HepG2 (cell line): Measurements from ENCODE around the gene INSR. TPM values are rescaled to one million over a fixed set of nuclear protein-coding genes. Genes with fewer than 3 reads are reported as not detected.

Source experiments
- FOXM1 ChIP-seq: sonication (generic); formaldehyde crosslinking; IDR thresholded peaks from 2 replicates; pipeline ENCODE4 v1.5.0; 2020; ENCODE audit warnings: missing genetic modification reagents
- GMEB2 ChIP-seq: IDR thresholded peaks from 2 replicates; pipeline ENCODE4 v1.6.1; 2016; ENCODE audit warnings: missing biosample characterization, missing genetic modification reagents, low read depth
- HNF1A ChIP-seq, 2 experiments: sonication (generic) in 1 of 2; formaldehyde crosslinking in 1 of 2; IDR thresholded peaks; 2 replicates each; pipeline versions ENCODE4 v1.4.0 to v1.6.1; 2016 to 2020; ENCODE audit warnings: borderline replicate concordance in 1 of 2, low read depth in 1 of 2, mild to moderate bottlenecking in 1 of 2, missing genetic modification reagents in 1 of 2
- MEIS2 ChIP-seq: sonication (generic); formaldehyde crosslinking; IDR thresholded peaks from 2 replicates; pipeline ENCODE4 v1.9.0; 2021; ENCODE audit warnings: mild to moderate bottlenecking, missing genetic modification reagents
- SRY ChIP-seq: sonication (generic); formaldehyde crosslinking; IDR thresholded peaks from 2 replicates; pipeline ENCODE4 v1.8.0; 2022; ENCODE audit warnings: mild to moderate bottlenecking, missing genetic modification reagents
- ZNF646 ChIP-seq: sonication (generic); formaldehyde crosslinking; IDR thresholded peaks from 2 replicates; pipeline ENCODE4 v1.9.0; 2021; ENCODE audit warnings: mild to moderate bottlenecking, missing genetic modification reagents
- ZSCAN5A ChIP-seq: sonication (generic); formaldehyde crosslinking; IDR thresholded peaks from 2 replicates; pipeline ENCODE4 v1.8.0; 2022; ENCODE audit warnings: mild to moderate bottlenecking, missing genetic modification reagents, borderline replicate concordance
- ZZZ3 ChIP-seq: sonication (generic); formaldehyde crosslinking; IDR thresholded peaks from 2 replicates; pipeline ENCODE4 v1.4.0; 2020; ENCODE audit warnings: missing genetic modification reagents, mild to moderate bottlenecking, borderline replicate concordance
- polyA plus RNA-seq, 8 experiments: library from polyadenylated mRNA; depleted of rRNA in 3 of 8; stranded (reverse) in 7 of 8; unstranded in 1 of 8; fragments of >200 nt; fragmentation: Illumina TruSeq in 4 of 8; extraction: Trizol in 4 of 8; gene quantifications; 2 replicates each; pipeline versions ENCODE4 v1.2.1 to v1.2.3, GENCODE V29; 2011 to 2016; ENCODE audit warnings: low read depth in 4 of 8, missing spikeins in 1 of 8, mixed read lengths in 1 of 8; ENCODE audit not compliant: insufficient read depth in 1 of 8
- total RNA-seq, 5 experiments: library from RNA; depleted of rRNA; stranded (reverse); fragments of >200 nt; fragmentation: Illumina TruSeq; extraction: Trizol; gene quantifications; 2 replicates each; pipeline ENCODE4 v1.2.3, GENCODE V29; 2016; ENCODE audit warnings: low read depth in 1 of 5

Gene INSR
- total and polyA plus RNA-seq, 2 of the 13 experiments (the other 11 are each of a cell fraction or from before 2014, with no cell fraction given) = 24.2 to 29.8 TPM

GRCh38 chr19:7293762-7294557, at the start of gene INSR (continued):
- TF ChIP-seq HNF1A (IDR thresholded peaks at IDR 0.05; ENCODE audit: low read depth) (no peak), HNF1A (CRISPR knock-in tag; IDR thresholded peaks at IDR 0.05; ENCODE audit: borderline replicate concordance) (peak; percentile 63; the same call in 1 of the 2 replicates), GMEB2 (CRISPR knock-in tag) (no peak), SRY (no peak), ZSCAN5A (no peak; the same call in 1 of the 2 replicates), FOXM1 (no peak), ZZZ3 (no peak), MEIS2 (peak; percentile 41; the same call in 1 of the 2 replicates), ZNF646 (CRISPR knock-in tag) (no peak)
